Measurements from ENCODE around the gene ACTA2.

- no peak for TF ChIP-seq CTCF (IDR thresholded peaks at IDR 0.05; ENCODE audit: insufficient read depth, low read length, poor library complexity, severe bottlenecking)
- TF ChIP-seq EZH2phosphoT487 (conservative IDR thresholded peaks at IDR 0.05; ENCODE audit: low read length) = no peak
These were observed 42.7 kb upstream of the ACTA2 start for GRCh38 chr10:88995156-88995876.
